HepG2 (cell line): ENCODE measurements around the gene SP9. TPM values are rescaled to one million over a fixed set of nuclear protein-coding genes. Genes with fewer than 3 reads are reported as not detected.

Experiments used
- ATF7 ChIP-seq, 2 experiments: fragments of 450-650 bp in 1 of 2; sonication (generic) in 1 of 2; formaldehyde crosslinking in 1 of 2; IDR thresholded peaks; 2 replicates each; pipeline versions ENCODE4 v1.4.0 to v1.6.1; 2016 to 2020; ENCODE audit warnings: antibody characterized with exemption in 1 of 2, mild to moderate bottlenecking in 1 of 2, missing genetic modification reagents in 1 of 2
- BHLHE40 ChIP-seq: IDR thresholded peaks from 2 replicates; pipeline ENCODE4 v1.6.1; 2011; ENCODE audit warnings: low read length, improper control_type of control experiment
- SAFB2 ChIP-seq: sonication (generic); formaldehyde crosslinking; IDR thresholded peaks from 2 replicates; pipeline ENCODE4 v1.5.1; 2020; ENCODE audit warnings: missing genetic modification reagents, low read depth, mild to moderate bottlenecking, borderline replicate concordance
- SP2 ChIP-seq: sonication (generic); formaldehyde crosslinking; IDR thresholded peaks from 2 replicates; pipeline ENCODE4 v1.5.1; 2020; ENCODE audit warnings: mild to moderate bottlenecking, missing genetic modification reagents
- TEAD2 ChIP-seq: sonication (generic); formaldehyde crosslinking; IDR thresholded peaks from 2 replicates; pipeline ENCODE4 v1.9.0; 2021; ENCODE audit warnings: missing genetic modification reagents
- TGIF2 ChIP-seq: IDR thresholded peaks from 2 replicates; pipeline ENCODE4 v1.6.1; 2016; ENCODE audit warnings: control low read depth, missing compliant biosample characterization
- ZMYM3 ChIP-seq: sonication (generic); formaldehyde crosslinking; IDR thresholded peaks from 2 replicates; pipeline ENCODE4 v1.5.1; 2020; ENCODE audit warnings: mild to moderate bottlenecking, missing genetic modification reagents
- ZNF143 ChIP-seq: sonication (generic); formaldehyde crosslinking; IDR thresholded peaks from 2 replicates; pipeline ENCODE4 v1.4.0; 2020; ENCODE audit warnings: missing genetic modification reagents
- ZNF18 ChIP-seq: sonication (generic); formaldehyde crosslinking; IDR thresholded peaks from 2 replicates; pipeline ENCODE4 v1.8.0; 2022; ENCODE audit warnings: mild to moderate bottlenecking, missing genetic modification reagents; ENCODE audit not compliant: insufficient replicate concordance
- ZNF282 ChIP-seq: fragments of 450-650 bp; IDR thresholded peaks from 2 replicates; pipeline ENCODE4 v1.6.1; 2018; ENCODE audit not compliant: partially characterized antibody
- ZNF460 ChIP-seq: sonication (generic); formaldehyde crosslinking; IDR thresholded peaks from 2 replicates; pipeline ENCODE4 v1.5.1; 2020; ENCODE audit warnings: missing genetic modification reagents, mild to moderate bottlenecking, borderline replicate concordance
- ZNF564 ChIP-seq: sonication (generic); formaldehyde crosslinking; IDR thresholded peaks from 2 replicates; pipeline ENCODE4 v1.8.1; 2023; ENCODE audit warnings: mild to moderate bottlenecking, missing genetic modification reagents
- ZNF879 ChIP-seq: sonication (generic); formaldehyde crosslinking; IDR thresholded peaks from 2 replicates; pipeline ENCODE4 v1.8.1; 2023; ENCODE audit warnings: missing genetic modification reagents
- ZNF883 ChIP-seq: sonication (generic); formaldehyde crosslinking; IDR thresholded peaks from 2 replicates; pipeline ENCODE4 v1.5.1; 2020; ENCODE audit warnings: mild to moderate bottlenecking, missing genetic modification reagents; ENCODE audit errors: not compliant biosample characterization
- polyA plus RNA-seq, 8 experiments: library from polyadenylated mRNA; depleted of rRNA in 3 of 8; stranded (reverse) in 7 of 8; unstranded in 1 of 8; fragments of >200 nt; fragmentation: Illumina TruSeq in 4 of 8; extraction: Trizol in 4 of 8; gene quantifications; 2 replicates each; pipeline versions ENCODE4 v1.2.1 to v1.2.3, GENCODE V29; 2011 to 2016; ENCODE audit warnings: low read depth in 4 of 8, missing spikeins in 1 of 8, mixed read lengths in 1 of 8; ENCODE audit not compliant: insufficient read depth in 1 of 8
- total RNA-seq, 5 experiments: library from RNA; depleted of rRNA; stranded (reverse); fragments of >200 nt; fragmentation: Illumina TruSeq; extraction: Trizol; gene quantifications; 2 replicates each; pipeline ENCODE4 v1.2.3, GENCODE V29; 2016; ENCODE audit warnings: low read depth in 1 of 5
- TF ChIP-seq, protein P1 (sequence below): sonication (generic); formaldehyde crosslinking; IDR thresholded peaks from 2 replicates; pipeline ENCODE4 v1.9.0; 2021; ENCODE audit warnings: missing genetic modification reagents, borderline replicate concordance
- TF ChIP-seq, protein P2 (sequence below): sonication (generic); formaldehyde crosslinking; IDR thresholded peaks from 2 replicates; pipeline ENCODE4 v1.4.0; 2020; ENCODE audit warnings: mild to moderate bottlenecking, missing genetic modification reagents
- TF ChIP-seq, protein P3 (sequence below), 2 experiments: sonication (generic) in 1 of 2; formaldehyde crosslinking in 1 of 2; IDR thresholded peaks; 2 replicates each; pipeline versions ENCODE4 v1.5.1 to v1.6.1; 2011 to 2020; ENCODE audit warnings: borderline replicate concordance in 1 of 2, low read depth in 1 of 2, low read length in 1 of 2, mild to moderate bottlenecking in 1 of 2, missing genetic modification reagents in 1 of 2, moderate library complexity in 1 of 2
- TF ChIP-seq, protein P4 (sequence below): sonication (generic); formaldehyde crosslinking; IDR thresholded peaks from 2 replicates; pipeline ENCODE4 v1.4.0; 2020; ENCODE audit warnings: missing genetic modification reagents, borderline replicate concordance

The SP9 gene
- total and polyA plus RNA-seq, 2 of the 13 experiments (the other 11 are each of a cell fraction or from before 2014, with no cell fraction given) = not detected

DNA sequence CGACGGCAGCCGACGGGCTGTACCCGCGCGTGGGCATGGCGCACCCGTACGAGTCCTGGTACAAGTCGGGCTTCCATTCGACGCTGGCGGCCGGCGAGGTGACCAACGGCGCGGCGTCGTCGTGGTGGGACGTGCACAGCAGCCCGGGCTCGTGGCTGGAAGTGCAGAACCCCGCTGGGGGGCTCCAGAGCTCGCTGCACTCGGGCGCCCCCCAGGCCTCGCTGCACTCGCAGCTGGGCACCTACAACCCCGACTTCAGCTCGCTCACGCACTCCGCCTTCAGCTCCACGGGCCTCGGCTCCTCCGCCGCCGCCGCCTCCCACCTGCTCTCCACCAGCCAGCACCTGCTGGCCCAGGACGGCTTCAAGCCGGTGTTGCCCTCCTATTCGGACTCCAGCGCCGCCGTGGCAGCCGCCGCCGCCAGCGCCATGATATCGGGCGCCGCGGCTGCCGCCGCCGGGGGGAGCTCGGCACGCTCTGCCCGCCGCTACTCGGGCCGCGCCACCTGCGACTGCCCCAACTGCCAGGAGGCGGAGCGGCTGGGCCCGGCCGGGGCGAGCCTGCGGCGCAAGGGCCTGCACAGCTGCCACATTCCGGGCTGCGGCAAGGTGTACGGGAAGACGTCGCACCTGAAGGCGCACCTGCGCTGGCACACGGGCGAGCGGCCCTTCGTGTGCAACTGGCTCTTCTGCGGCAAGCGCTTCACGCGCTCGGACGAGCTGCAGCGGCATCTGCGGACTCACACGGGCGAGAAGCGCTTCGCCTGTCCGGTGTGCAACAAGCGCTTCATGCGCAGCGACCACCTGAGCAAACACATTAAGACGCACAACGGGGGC lies 2.0 kb downstream of the SP9 start (continued):
- TF ChIP-seq, protein P1, sequence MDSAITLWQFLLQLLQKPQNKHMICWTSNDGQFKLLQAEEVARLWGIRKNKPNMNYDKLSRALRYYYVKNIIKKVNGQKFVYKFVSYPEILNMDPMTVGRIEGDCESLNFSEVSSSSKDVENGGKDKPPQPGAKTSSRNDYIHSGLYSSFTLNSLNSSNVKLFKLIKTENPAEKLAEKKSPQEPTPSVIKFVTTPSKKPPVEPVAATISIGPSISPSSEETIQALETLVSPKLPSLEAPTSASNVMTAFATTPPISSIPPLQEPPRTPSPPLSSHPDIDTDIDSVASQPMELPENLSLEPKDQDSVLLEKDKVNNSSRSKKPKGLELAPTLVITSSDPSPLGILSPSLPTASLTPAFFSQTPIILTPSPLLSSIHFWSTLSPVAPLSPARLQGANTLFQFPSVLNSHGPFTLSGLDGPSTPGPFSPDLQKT (CRISPR knock-in tag) = no peak
- TF ChIP-seq ZNF883 (CRISPR knock-in tag) (peak; percentile 87), ZNF143 (no peak), TGIF2 (CRISPR knock-in tag) (no peak), SP2 (CRISPR knock-in tag) (no peak), ATF7 (IDR thresholded peaks at IDR 0.05) (no peak), ATF7 (CRISPR knock-in tag; IDR thresholded peaks at IDR 0.05) (no peak), BHLHE40 (no peak), TEAD2 (CRISPR knock-in tag) (no peak), SAFB2 (CRISPR knock-in tag) (0 out of 2 replicates have a peak, but pooled peaks have one; percentile 43), ZNF564 (CRISPR knock-in tag) (no peak), ZNF18 (CRISPR knock-in tag) (no peak), ZNF460 (no peak), ZNF282 (no peak), ZMYM3 (CRISPR knock-in tag) (no peak), ZNF879 (CRISPR knock-in tag) (peak; percentile 70; the same call in 1 of the 2 replicates)
- TF ChIP-seq, protein P2, sequence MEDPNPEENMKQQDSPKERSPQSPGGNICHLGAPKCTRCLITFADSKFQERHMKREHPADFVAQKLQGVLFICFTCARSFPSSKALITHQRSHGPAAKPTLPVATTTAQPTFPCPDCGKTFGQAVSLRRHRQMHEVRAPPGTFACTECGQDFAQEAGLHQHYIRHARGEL (CRISPR knock-in tag) = no peak
- TF ChIP-seq, protein P3, sequence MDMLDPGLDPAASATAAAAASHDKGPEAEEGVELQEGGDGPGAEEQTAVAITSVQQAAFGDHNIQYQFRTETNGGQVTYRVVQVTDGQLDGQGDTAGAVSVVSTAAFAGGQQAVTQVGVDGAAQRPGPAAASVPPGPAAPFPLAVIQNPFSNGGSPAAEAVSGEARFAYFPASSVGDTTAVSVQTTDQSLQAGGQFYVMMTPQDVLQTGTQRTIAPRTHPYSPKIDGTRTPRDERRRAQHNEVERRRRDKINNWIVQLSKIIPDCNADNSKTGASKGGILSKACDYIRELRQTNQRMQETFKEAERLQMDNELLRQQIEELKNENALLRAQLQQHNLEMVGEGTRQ (IDR thresholded peaks at IDR 0.05; ENCODE audit: low read depth, low read length) = no peak
- TF ChIP-seq, protein P3 (CRISPR knock-in tag; IDR thresholded peaks at IDR 0.05; ENCODE audit: borderline replicate concordance) = no peak
- TF ChIP-seq, protein P4, sequence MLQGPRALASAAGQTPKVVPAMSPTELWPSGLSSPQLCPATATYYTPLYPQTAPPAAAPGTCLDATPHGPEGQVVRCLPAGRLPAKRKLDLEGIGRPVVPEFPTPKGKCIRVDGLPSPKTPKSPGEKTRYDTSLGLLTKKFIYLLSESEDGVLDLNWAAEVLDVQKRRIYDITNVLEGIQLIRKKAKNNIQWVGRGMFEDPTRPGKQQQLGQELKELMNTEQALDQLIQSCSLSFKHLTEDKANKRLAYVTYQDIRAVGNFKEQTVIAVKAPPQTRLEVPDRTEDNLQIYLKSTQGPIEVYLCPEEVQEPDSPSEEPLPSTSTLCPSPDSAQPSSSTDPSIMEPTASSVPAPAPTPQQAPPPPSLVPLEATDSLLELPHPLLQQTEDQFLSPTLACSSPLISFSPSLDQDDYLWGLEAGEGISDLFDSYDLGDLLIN = no peak
